Measurements from ENCODE around the gene CFAP157.

Gene CFAP157

GRCh38 chr9:127706836-127707241 is at the start of gene CFAP157:
Gene CFAP157 (plus strand): TSS chr9:127706988. CDS start chr9:127707032, 44 bp downstream.
- no peak for DNase-seq (ENCODE audit: low read depth)

GRCh38 chr9:127658428-127658827 is 48.4 kb upstream of the CFAP157 start:
- no peak for DNase-seq (ENCODE audit: low read depth)

- no peak for DNase-seq (ENCODE audit: low read depth)
Observed at GRCh38 chr9:127660886-127661741, 45.7 kb upstream of the CFAP157 start.

GRCh38 chr9:127662617-127663016 is 44.2 kb upstream of the CFAP157 start:
- DNase-seq (ENCODE audit: low read depth): no peak

- DNase-seq (ENCODE audit: low read depth): no peak
Observed at GRCh38 chr9:127664324-127664677, 42.5 kb upstream of the CFAP157 start.

GRCh38 chr9:127664678-127665507 is 41.9 kb upstream of the CFAP157 start:
- no peak for DNase-seq (ENCODE audit: low read depth)

GRCh38 chr9:127667127-127667844 is 39.5 kb upstream of the CFAP157 start:
- no peak for DNase-seq (ENCODE audit: low read depth)

- no peak for DNase-seq (ENCODE audit: low read depth)
Observed at GRCh38 chr9:127667906-127668305, 38.9 kb upstream of the CFAP157 start.

- no peak for DNase-seq (ENCODE audit: low read depth)
Observed at GRCh38 chr9:127673234-127673633, 33.6 kb upstream of the CFAP157 start.

GRCh38 chr9:127676638-127677037 is 30.1 kb upstream of the CFAP157 start:
- no peak for DNase-seq (ENCODE audit: low read depth)

GRCh38 chr9:127679506-127679905 is 27.3 kb upstream of the CFAP157 start:
- no peak for DNase-seq (ENCODE audit: low read depth)

- DNase-seq (ENCODE audit: low read depth): no peak
Observed at GRCh38 chr9:127680226-127680625, 26.6 kb upstream of the CFAP157 start.

GRCh38 chr9:127680846-127681245 is 25.9 kb upstream of the CFAP157 start:
- DNase-seq (ENCODE audit: low read depth): no peak

- DNase-seq (ENCODE audit: low read depth): no peak
Observed at GRCh38 chr9:127682351-127683136, 24.2 kb upstream of the CFAP157 start.

- no peak for DNase-seq (ENCODE audit: low read depth)
Observed at GRCh38 chr9:127683723-127684122, 23.1 kb upstream of the CFAP157 start.

GRCh38 chr9:127684576-127684975 is 22.2 kb upstream of the CFAP157 start:
- peak; percentile 32 for DNase-seq (ENCODE audit: low read depth)

GRCh38 chr9:127686461-127687393 is 20.1 kb upstream of the CFAP157 start:
- no peak for DNase-seq (ENCODE audit: low read depth)

GRCh38 chr9:127689329-127690000 is 17.3 kb upstream of the CFAP157 start:
- no peak for DNase-seq (ENCODE audit: low read depth)

GRCh38 chr9:127690735-127691134 is 16.1 kb upstream of the CFAP157 start:
- no peak for DNase-seq (ENCODE audit: low read depth)

- DNase-seq (ENCODE audit: low read depth): no peak
Observed at GRCh38 chr9:127692071-127692470, 14.7 kb upstream of the CFAP157 start.
